DND-41 (cell line): Measurements from ENCODE around the gene BSG.
"Not testable (repeated sequence)": the region's sequence is repeated elsewhere in the genome, so short reads cannot be mapped to it uniquely, and the experiment has no call there.

ENCODE experiments used
- EZH2 ChIP-seq: IDR thresholded peaks from 3 replicates; pipeline ENCODE4 v1.6.1; 2012; ENCODE audit warnings: borderline replicate concordance, low read depth, mild to moderate bottlenecking, moderate library complexity, low read length, inconsistent platforms; ENCODE audit not compliant: severe bottlenecking
- TF ChIP-seq, protein P1 (sequence below): IDR thresholded peaks from 2 replicates; pipeline ENCODE4 v1.5.1; 2012; ENCODE audit warnings: borderline replicate concordance, low read length, moderate library complexity, mild to moderate bottlenecking; ENCODE audit not compliant: poor library complexity, severe bottlenecking; ENCODE audit errors: extremely low read depth

- TF ChIP-seq, protein P1, sequence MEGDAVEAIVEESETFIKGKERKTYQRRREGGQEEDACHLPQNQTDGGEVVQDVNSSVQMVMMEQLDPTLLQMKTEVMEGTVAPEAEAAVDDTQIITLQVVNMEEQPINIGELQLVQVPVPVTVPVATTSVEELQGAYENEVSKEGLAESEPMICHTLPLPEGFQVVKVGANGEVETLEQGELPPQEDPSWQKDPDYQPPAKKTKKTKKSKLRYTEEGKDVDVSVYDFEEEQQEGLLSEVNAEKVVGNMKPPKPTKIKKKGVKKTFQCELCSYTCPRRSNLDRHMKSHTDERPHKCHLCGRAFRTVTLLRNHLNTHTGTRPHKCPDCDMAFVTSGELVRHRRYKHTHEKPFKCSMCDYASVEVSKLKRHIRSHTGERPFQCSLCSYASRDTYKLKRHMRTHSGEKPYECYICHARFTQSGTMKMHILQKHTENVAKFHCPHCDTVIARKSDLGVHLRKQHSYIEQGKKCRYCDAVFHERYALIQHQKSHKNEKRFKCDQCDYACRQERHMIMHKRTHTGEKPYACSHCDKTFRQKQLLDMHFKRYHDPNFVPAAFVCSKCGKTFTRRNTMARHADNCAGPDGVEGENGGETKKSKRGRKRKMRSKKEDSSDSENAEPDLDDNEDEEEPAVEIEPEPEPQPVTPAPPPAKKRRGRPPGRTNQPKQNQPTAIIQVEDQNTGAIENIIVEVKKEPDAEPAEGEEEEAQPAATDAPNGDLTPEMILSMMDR: not testable (repeated sequence)
- not testable (repeated sequence) for TF ChIP-seq EZH2
These were observed 48.8 kb downstream of the BSG start for GRCh38 chr19:621191-621590.
